HG03060 (cell line): ENCODE results near the gene PIP5KL1.

Experiments used
- ATAC-seq: cut with Tn5 transposase; IDR thresholded peaks from one replicate; pipeline ENCODE4 v1.9.1; 2021; ENCODE audit warnings: low read depth, moderate number of reproducible peaks; ENCODE audit not compliant: unreplicated experiment

PIP5KL1 gene, protein sequence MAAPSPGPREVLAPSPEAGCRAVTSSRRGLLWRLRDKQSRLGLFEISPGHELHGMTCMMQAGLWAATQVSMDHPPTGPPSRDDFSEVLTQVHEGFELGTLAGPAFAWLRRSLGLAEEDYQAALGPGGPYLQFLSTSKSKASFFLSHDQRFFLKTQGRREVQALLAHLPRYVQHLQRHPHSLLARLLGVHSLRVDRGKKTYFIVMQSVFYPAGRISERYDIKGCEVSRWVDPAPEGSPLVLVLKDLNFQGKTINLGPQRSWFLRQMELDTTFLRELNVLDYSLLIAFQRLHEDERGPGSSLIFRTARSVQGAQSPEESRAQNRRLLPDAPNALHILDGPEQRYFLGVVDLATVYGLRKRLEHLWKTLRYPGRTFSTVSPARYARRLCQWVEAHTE

DNA sequence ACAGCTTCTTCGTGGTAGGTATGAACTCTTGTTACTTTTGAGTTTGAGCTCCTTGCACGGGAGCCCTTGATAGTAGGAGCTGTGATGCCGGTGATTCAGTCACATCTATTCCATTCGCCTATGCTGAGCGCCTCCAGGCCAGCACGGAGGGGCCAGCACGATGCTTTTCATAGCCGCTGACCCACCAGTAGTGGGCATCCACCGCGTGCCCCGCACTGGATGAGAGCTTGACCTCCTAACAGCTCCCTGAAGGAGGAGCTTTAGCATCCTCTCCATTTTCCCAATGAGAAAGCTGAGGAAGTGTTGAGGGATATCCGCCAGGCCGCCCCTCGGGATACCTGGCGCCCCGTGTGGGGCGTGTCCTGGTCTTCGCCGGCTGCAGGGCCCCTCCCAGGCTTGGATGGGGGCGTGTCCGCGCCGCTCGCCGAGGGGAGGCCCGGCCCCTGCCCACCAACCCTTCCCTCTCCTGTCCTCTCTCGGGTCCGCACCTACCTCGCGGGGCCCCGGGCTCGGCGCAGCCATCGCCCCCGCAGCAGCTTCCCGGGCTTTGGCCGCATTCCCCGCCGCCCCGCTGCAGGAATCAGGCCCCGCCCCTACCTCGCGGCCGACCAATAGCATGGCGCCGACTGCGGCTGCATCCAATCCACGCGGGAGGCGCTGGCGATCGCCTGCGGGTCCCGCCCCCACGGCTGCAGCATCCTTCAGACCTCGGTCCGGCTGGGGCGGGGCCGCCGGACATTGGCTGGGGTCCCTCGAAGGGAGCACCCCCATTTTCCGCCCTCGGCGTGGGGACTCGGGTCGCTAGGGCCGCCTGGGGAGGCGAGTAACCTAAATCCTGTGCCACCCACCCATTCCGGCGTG is at the start of gene PIP5KL1:
PIP5KL1 (minus strand) TSS at position 547 of the 861 bp plus-strand sequence; CDS start at position 522, 25 bp downstream.
- ATAC-seq = no peak

DNA sequence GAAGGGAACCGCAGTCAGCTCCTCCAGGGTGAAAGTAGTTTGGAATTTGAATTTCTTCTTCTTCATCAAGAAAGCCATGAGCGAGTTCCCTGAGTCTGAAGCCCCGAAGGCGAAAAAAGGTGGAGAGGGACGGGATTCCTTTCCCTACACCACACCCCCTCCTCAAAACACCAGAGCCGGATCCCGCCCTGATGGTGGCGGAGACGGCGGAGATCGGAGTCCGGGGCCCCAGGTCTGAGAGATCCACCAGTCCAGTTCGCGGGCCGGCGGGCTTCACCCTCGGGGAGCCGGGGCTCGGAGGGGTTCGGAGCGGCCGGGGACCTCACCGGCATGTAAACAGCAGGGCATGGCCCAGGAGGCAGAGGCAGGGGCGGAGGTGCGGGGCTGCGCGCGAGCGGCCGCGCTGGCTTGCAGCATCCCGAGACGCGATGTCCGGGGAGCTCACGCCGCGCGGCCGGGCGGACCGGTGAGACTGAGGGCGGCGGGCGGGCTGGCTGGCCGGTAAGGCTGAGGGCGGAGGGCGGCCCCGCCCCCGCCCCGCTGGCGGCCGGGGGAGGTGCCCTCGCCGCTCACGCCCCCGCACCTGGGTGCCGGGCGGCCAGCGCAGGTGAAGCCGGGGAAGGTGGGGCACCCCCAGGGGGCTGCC is 49.6 kb upstream of the PIP5KL1 start:
- ATAC-seq = no peak

DNA sequence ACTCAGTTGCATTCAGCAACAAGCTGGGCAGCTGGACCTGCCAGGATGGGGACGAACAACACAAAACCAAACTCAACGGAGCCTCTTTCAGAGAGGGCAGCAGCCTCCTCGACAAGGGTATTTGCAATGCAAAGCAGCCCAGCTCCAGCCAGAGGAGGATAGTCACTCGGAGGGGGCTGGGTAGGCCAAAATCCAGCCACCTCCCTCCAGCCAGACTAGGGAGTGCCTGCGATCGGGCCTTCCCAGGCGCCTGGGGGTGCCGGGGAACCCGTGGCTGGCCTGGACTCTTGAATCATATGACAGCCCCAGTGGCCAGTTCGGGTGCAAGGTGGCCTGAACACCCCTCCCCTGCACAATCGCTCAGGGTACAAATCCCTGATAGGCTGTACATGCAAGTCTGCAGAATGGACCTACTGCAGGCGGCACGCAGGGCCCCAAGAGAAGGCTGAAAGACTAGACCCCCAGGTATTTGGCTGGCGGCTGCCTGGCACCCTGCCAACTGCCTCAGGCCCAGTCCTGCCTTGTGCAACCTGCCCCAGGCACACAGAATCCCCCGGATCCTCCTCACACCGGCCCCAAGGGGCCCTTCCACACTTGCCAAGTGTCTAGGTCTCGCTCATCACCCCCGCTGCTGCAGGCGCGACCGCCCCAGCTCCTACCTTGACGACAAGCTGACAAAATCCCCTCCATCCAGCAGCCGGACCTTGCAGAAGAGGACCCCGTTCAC is 48.9 kb upstream of the PIP5KL1 start:
- ATAC-seq = no peak

DNA sequence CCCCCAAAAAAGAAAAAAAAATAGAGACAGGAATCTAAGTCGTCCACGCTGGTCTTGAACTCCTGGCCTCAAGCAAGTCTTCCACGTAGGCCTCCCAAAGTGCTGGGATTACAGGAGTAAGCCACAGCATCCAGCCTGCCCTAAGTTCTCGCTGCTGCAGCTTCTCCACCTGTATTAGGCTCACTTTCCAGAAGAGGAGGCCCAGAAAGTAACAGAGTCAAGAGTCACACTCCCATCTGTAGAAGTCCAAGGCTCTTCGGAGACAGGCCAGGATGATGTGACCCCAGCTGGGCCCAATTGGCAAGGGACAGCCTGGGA is 48.4 kb upstream of the PIP5KL1 start:
- no peak for ATAC-seq

DNA sequence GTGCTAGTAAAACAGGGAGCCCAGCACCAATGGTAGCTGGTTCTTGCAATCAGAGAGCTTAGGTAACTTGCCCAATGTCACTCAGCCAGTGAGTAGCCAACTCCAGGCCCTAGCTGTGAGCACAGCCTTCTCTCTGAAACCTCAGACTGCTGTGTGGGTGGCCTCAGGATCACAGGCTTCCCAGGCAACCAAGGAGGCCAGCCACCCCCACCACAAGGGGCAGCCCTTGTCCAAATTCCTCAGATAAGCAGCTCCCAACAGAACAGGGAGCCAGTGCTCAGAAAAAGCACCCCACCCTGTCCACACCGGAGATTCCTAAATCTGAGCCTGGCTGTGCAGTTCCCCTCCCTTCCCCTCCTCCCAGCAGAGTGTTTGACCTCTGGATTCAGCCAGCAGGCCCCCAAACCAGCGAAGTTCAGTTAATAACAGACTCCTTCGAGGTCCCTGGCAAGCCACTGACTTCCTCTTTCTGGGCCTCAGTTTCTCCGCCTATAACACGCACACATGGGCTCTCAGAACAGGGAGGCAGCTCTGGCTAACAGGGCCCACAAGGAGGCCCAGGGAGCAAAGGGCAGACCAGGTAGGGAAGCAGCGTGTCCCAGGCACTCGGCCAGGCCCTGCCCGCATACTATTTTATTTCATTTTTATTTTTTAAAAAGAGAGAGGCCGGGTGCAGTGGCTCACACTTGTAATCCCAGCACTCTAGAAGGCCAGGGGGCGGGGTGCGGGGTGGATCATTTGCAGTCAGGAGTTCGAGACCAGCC is 47.5 kb upstream of the PIP5KL1 start:
- no peak for ATAC-seq

DNA sequence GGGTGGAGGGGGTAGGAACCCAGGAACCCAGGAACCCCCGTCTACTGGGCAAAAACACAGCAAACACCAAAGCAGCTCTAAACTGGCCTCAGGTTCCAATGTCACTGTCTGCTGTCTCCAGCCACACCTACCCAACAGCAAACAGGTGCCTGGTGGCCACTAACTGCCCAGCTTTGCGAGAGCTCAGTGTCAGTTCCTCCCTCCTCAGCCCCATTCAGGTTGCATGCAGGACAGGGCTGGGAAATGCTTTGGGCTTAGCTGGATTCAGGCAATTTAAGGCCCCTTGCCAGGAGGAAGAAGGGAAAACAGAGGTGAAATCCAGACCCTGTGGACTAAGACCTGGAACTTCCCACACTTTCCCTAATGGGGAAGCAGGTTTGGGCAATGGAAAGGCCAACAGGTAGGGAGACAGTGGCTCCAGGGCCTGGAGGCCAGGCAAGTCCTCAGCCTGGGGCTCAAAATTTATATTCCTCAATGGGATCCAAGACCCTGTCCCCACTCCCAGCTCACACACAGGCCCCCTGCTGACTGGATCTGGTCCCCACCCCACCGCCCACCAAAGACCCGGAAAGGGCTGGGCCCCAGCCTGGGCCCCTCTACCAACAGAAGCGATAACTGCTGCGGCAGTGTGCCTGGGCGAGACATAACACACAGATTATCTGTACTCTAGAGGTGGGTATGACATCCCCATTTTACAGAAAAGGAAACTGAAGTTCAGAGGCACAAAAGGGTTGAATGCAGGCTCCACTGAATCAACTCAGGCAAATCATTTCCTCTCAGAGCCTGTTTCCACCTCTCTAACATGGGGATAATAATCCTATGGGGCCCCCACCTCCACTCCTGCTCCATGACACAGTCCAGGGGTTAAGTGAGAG is 46.7 kb upstream of the PIP5KL1 start:
- no peak for ATAC-seq

DNA sequence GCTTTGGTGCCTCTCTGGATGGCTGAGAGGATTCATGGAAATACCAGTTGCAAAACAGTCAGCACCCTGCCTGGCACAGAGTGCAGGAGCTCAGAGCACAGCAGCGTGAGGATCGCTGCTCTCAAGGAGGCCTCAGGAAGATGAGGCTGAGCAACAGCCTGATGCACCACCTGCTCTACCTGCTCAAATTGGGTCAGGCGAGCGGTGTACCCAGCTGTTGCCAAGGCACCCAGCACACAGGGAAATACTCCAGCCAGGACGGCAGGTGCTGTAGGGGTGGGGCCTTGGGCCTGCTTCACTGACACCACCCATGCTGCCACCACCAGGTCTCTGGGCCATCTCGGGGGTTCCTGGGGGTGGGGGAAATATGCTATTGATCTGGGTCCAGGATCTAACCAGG is 45.9 kb upstream of the PIP5KL1 start:
- no peak for ATAC-seq

DNA sequence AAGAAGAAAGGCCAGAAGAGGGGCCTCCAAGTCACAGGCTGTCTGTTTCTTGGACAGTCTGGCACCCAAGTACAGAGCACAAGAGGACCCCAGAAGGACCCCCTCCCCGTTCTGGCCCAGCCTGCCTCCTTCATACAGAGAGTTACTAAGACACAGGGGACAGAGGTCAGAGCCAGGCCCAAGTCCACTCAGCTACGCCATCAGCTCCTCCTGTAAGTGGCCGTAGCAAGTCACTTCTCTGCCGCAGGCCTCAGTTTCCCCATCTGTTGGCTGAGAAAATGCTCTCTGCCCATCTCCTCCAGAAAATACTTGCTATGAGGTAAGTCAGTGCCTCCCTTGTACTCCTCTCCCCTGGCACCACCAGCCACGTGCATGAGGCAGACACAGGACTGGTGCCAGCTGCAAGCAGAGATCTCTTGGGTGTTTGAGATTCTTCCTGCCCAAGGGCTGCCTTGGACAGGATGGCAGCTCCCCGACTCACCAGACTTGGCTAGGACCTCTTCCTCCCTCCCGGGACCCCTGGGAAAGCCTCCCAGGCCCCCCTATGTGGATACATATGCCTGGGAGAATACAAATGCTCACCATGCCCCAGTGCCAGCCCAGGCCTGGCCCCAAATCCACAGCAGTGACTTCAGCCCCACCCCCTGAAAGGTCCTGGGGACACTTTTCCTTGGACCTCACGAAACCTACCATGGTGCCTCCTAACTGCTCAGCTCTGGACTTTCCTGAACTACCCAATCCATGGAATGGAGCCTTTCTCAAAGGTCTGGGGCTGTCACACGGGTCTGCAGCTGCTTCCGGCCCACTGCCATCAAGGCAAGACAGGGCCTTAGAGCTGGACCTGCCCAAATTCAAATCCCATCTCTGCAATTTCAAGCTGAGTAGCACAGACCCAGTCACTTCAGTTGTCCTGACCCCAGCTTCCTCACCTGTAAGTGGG is 45.1 kb upstream of the PIP5KL1 start:
- ATAC-seq = no peak

DNA sequence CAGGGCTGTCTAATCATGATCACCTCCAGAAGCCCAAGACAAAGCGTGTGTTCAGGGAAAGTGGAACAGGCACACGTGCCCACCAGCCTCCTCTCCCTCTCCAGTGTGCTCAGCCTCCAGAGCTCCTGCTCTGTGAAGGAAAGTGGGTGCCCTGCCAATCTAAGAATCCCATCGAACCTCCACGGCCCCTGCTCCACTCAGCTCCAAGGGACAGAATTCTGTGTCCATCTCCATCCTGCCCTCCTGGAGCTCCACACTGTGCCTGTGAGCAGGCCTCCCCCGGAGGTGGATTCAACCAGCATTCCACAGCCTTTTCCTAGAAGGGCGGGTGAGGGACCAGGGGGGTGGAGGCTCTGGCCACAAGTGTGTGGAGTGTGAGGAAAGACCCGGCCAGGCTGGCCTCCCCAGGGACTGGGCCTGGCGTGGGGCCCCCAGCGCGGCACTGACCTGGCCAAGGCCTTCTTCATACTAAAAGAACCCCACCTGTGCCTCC is 44.2 kb upstream of the PIP5KL1 start:
- no peak for ATAC-seq

DNA sequence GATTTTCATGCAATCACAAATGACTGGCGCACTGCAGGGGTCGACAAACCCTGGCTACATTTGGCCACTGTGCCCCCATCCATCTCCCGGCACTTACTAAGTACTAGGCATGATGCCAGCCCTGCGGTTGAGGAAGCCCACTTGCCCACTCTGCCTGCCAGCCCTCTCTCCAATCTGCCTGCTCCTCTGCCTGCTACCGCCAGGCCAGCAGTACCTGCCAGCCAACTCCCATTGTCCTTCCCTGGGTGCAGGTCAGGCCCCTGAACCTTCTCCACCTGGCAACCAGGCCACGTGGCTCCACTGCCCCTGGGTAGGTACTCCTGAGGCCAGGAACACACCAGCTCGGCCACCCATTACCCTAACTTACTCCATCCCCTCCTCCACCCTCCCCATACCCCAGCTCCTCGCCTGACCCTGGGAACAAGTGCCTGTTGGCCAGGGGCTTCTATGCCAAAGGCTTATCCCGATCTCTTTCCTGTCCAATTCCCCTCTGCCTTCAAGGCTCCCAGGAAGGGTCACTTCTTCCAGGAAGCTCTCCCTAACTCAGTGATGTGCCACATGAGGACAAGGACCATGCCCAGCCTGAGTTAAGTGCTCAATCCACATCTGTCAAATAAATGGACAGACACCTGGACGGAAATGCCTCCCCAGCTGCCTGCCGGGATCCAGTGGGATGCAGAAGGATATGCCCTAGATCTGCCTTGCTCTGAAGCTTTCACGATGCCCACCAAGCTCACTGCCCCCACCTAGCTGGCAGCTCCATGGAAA is 43.6 kb upstream of the PIP5KL1 start:
- no peak for ATAC-seq

DNA sequence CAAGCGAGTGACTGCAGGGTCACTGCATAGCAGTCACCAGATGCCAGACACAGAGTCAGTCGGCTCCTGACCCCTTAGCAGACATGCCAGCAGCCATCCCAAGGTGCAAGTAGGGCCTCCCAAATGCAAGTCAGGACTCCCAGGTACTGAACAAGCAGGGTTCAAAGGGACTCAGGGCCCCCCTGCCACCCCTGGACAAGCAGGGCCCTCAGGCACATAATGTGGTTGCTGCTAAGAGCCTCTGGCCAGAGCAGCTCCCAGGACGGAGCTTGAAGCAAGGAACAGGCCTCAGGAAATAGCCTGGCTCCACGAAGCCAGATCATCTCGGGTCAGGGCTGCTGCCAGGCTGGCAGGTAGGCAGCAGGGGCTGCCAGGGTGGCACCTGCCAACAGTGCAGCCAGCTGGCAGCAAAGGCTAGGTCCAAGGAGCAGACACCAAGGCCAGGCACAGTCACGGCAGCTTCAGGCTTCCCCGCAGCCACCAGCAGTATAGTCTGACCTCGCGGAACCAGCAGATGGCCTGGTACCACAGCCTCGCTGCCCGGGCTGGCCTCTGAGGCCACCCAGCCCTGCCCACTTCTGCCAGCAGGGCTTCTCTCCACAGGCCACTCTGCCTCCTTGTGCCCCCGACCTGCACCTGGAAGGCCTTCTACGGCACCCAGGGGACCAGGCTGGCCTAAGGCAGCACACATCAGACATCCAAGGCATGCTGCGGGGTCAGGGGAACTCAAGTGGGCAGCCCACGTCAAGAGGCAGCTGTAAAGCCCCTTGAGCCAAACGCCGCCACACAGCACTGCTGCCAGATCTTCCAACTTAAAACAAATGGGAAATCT is 42.8 kb upstream of the PIP5KL1 start:
- no peak for ATAC-seq

DNA sequence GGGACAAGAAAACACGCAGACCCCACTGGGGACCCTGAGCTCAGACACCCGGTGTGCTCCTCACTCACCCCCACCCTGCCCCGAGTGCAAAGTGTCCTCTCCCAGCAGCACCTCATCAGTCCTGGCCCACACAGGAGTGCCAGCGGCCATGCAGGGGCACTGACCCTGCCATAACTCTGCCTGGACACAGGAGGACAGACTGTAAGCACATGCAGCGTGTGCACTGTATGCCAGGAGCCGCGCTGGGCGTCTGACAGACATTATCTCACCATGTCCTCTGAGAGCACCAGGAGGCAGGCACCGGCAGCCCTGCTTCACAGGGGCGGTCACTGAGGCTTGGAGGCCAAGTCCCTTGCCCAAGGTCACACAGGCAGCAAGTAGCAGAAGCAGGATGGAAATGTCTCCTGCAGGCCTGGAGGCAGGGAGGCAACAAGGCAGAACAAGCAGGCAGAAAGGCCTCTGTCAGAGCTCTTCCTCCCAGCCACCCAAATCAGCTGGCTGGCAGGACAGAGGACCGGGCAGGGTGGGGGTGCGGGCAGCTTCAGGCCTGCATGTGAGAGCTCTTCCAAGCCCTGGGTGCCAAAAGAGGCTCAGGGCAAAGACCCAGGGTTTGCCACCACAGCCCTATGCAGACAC is 41.8 kb upstream of the PIP5KL1 start:
- ATAC-seq = no peak

DNA sequence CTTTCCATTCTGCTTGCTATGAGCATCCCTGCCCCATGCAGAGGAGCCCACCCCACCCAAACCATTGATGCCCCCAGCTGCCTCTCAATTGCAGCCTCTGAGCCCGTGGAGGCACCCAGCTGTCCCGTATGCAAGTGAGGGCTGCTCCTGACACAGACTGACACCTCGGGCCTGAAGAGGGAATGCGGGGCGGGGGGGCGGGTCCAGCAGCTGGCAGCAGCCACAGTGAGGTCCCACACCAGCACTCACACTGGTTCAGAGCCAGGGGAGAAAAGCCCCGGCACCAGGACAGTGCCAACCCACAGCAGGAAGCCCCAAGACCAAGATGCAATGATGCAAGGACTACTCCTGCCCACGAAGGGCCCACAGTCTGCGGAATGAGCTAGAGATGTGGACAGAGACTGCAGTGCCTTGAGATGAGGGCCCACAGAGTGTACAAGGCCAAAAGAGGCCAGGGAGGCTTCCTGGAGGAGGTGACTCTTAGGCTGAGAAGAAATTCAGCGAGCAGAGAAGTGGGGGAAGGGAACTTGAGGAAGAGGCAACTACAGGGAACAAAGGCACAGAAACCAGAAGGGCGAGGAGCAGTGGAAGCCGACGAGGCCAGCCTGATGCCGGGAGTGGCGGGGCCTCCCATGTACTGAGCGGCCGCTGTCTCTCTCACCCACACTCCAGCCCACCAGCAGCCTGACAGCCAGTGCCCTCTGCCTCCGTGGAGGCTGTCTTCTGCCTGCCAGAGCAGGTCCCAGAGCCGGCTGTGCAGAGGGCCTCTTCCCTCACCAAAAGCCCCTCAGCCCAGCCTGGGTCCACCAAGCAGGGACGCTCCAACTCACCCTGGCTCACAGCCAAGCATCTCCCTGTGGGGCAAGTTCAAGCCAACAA is 41.0 kb upstream of the PIP5KL1 start:
- no peak for ATAC-seq

DNA sequence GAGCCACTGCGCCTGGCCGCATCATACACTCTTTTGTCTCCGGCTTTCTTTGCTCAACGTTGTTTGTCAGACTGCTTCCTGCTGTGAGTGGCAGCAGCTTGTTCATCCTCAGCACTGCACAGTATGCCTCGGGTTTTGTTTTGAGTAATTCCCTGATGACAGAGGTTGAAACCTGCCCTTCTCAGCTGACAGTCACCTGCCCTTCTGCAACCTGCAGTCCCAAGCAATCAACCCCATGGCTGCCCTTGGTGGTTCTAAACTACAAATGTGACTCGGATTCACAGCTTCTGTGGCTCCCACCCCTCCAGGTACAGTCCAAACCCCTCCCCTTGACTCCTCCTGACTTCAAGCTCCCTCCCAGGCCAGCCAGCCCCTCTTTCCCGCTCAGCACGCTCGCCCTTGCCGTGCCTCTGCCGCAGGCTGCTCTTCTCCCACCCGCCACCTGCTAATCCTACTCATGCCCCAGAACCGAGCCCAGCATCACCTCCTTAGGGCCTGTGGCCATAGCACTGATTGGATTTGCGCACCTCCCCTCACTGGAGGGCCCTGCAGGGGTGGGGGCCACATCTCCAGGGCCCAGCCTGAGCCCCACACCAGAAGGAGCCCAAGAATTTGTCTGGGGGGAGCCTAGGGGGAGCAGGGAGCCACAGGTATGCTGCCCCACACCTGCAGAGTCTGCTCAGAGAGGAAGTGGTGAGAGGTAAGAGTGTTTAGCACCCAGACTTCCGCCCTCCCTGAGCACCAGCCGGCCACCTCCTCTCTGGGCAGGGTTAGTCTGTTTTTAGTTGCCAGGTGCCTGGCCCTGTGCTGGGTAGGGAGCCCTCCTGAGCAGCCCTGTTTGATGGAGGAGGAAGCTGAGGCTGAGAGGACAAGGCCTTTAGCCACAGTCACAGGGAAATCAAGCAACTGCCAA is 40.1 kb upstream of the PIP5KL1 start:
- peak; percentile 53 for ATAC-seq
